Stimulated activated CD4-positive, alpha-beta T cell treated with anti-CD3 and anti-CD28 coated beads, Interleukin-4, amount 100 ng/mL, for 1 hour (primary cell): ENCODE measurements around the gene BID.

ENCODE experiments used
- DNase-seq: peaks from one replicate; pipeline ENCODE4 v3.0.0-alpha.2; 2020

The BID gene

DNA sequence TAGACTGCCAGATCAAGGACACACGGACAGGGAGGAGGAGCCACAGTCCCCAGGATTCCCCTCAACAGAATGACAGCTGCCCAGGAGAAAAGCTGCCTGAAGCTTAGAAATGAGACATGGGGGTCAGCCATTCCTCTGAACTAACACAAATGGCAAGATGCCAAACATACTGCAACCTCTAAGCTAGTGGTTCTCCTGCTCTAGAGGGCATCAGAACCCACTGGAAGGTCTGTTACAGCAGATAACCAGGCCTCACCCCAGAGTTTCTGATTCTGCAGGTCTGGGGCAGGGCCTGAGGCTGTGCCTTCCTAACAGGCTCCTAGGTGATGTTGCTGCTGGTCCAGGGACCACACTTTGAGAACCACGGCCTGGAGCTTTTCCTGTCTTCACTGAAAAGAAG is 28.6 kb upstream of the BID start:
- no peak for DNase-seq

DNA sequence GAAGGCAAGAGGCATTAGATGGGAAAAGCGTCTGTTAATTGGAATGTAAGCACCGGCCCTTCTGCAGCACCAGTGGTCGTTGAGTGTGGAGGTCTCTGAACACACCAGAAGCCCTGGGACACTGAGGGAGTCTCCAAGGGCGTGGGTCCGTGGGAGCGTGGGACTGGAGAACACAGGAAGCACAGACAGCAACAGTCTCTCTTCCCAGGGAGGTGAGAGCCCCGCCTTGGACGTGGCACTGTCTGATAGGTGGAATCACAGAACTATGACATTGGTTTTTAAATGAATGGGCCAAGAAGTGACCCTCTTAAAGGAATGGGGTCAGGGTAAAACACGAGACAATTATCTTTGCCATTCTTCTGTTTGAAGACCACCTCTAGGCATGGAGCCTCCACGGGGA is 28.1 kb upstream of the BID start:
- DNase-seq, result no peak

DNA sequence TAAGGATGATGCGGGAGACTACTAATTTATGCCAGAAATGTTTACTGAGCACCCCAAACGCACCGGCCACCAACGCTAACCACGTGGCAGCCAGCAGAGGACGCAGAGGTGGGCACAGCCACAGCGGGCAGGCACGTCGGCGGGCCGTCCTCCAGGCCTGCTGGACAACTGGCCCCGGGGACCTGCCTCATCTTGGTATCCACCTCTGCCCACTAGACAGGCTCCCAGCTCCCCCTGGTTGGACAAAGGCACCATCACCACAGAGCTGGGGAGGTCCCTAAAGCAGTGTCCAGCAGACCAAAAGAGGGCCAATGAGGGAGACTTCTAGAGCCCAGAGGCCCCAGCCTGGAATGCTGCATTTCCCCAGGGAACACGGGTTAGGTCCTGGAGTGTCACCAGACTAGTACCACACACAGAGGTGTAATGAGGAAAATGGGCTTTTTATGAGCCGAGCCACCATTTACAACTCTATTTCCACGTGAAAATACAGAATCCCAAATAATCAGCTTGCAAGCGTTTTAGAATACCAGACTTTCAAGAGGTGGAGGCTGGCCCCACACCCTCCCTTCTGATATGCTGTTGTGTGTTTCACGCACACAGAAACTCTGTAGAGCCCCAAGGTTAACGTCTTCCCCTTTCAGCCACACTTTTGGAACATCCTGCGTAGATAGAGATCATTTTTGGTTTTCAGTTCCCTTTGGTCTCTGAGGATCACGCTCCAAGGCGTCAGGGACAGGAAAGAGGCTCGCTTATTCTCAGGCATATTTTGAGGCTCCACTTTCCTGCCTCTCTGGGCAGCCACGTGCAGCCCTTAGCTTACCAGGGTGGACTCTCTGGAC is 23.7 kb upstream of the BID start:
- DNase-seq, result no peak

- DNase-seq, result no peak
These were observed 22.4 kb upstream of the BID start for GRCh38 chr22:17796695-17797094.

GRCh38 chr22:17795661-17796548 is 21.6 kb upstream of the BID start:
- DNase-seq, result no peak

DNA sequence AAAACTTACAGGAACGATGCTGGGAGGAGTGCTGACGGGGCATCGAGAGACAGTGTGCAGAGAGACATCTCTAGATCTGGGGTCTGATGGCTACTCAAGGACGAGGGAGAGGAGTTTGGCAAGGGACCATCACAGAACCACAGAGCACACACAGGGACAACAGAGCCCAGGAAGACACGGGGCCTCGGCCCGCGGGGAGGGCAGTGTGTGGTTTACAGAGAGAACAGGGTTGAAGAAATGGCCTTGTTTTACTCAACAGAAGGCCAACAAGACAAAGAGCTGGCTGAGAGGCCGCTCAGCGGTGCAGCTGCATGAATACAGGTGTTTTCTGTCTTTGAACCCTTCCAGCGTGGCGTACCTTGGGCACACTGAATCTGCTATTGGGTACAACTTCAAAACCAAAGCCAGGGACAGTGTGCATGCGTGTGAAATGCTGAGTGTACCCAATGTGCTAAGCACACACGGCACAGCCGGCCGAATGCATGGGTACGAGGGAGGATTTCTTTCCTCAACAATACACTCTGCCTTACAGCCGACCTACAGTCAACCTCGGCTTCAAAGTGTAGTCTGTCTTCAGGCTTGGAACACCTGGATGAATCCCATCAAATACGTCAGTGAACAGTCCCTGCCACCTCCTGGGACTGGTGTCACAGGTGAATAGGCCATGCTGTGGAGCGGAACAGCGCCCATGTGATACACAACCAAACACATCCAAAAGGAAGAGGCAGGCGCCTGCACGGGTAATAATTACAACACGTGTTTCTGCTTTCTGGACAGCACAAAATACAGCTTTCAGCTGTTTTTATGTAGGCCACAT is 20.7 kb upstream of the BID start:
- no peak for DNase-seq

DNA sequence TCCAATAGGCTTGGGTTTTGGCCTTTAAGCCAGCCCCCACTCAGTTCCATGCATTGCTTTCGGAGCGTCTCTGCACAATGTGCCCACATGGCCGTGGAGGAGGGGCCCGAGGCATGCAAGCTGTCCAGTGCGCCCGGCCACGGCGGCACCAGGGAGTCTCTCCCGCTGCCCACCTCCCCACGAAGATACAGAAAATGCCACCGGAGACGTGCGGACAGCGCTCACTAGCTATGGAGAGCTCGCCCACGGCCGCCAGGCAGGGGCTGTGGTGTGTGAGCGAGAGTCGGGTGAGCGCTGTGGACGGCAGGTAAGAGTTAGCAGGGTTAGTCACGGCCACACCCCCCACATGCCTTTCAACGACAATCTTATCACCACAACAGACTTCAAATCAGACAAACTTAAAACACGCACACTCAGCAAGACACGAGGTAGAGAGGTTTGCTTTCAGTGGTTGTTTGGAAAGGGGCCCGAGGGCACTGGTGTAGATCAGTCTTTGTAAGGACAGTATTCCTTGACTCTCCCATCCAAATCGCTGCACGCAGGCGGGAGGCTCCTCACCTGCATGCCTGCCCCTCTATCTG is 18.7 kb upstream of the BID start:
- no peak for DNase-seq

- no peak for DNase-seq
These were observed 18.0 kb upstream of the BID start for GRCh38 chr22:17792299-17792698.

DNA sequence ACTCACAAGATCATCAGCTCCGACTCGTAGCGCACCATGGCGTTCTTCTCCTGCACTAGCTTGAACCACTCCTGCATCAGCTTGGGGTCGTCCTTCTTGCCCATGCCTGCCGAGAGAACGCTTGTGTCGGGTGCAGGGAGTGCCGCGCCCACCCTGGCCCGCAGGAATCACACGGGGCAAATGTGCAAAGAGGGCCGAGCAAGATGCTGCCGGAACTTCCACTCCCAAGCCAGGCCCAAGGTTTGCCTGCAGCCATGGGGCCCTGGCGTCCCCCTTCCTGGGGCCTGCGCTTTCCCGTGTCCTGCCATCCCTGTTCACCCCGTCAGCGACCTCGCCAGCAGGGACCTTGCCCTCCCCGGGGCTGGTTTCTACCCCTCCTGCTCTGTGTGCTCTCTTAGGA is 16.9 kb upstream of the BID start:
- no peak for DNase-seq

GRCh38 chr22:17789379-17790200 is 15.3 kb upstream of the BID start:
- no peak for DNase-seq

- DNase-seq, result no peak
These were observed 14.5 kb upstream of the BID start for GRCh38 chr22:17788528-17789378.

GRCh38 chr22:17787716-17788330 is 13.6 kb upstream of the BID start:
- no peak for DNase-seq

- DNase-seq, result no peak
These were observed 13.0 kb upstream of the BID start for GRCh38 chr22:17787241-17787640.

- no peak for DNase-seq
These were observed 12.3 kb upstream of the BID start for GRCh38 chr22:17786435-17787161.

DNA sequence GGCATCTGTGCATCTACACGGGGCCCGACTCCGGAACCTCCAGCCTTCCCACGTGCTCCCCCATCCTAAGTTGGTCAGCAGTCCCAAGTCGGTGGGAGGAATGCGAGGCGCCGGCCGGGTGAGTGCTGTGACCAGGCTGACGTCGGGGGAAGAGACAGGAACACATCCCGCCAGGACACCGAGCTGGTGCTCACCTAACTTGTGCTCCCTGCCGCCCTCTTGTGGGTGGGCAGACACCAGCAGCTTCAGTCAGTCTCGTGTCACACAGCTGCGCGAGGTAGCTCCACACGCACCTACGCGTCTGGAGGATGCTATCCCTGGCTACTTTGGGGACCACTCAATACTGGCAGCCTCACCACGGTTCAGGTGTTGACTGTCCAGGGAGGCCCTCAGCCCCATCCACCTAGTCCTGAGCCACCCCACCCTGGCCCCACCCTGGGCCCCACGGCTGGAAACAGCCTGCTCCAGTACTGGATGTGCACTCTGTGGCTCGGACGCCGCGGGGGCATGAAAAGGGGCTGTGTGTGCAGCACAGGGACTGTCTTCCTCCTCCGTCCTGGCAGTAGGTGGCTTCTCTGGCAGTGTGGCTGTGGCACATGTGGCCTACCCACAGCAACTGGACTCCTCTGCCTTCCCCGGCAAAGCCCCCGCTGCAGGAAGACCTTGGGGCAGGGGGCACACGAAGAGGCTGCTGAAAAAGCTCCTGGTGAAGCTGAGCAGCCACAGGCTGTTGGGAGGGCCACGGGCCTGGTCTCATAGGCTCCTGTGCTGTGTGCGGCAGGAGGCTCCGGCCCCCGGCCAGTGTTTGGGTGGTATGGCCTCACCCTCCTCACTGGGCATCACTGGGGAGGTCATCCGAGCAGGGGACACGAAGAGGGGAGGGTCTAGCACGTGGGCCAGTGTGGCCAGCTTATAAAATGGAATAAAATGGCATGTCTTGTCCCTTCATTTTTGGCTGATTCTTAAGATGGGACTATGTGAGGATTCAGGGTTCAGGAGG is 11.2 kb upstream of the BID start:
- DNase-seq, result peak; percentile 76

DNA sequence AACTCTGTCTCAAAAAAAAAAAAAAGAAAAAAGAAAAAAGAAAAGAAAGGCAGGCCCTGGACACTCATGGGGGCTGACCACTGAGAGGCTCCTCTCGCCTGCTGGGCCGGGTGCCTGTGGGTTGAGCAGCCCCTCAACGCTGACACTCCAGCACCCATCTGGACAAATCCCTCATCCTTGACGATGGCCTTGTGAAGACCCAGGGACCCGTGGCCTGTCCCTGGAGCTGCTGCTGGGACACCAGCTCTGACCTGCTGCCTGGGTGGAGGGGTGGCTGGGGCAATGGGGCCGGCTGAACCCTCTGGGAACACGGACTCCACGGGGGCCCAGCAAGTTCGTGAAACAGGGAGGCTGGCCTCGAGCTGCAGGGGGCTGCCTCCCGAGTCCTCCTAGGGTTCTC is 10.5 kb upstream of the BID start:
- DNase-seq, result no peak

DNA sequence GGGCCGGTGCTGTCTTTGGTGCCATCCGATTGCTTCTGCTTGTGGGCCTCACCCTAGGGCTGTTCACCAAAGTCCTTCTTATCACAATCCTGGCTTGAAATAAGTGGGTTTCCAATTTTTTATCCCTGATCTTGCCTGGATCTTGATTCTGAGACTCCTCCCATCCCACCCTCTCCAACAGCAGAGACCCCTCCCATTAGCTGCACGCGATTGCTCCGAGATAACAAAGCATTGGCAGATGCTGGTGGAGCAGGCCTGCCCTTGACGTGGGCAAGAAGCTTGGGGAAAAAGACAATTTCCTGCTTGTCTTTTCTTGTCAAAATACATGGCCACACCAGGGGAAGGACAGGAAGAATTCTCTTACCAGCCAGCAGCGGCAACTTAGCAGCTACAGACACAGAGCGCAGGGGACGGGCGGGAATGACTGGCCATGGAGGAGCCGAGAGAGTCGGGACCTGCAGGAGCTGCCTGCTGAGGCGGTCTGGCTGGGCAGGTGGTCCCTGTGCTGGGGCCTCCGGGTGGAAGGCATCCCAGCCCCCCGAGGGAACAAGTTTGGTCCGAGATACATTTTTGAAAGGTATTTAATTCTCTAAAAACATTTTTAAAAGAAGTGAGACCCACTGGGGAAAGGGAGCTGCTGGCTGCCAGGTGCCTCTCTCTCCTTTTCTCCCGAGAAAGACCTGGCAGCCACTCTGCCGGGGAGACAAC is 9.7 kb upstream of the BID start:
- no peak for DNase-seq

- DNase-seq, result no peak
These were observed 9.0 kb upstream of the BID start for GRCh38 chr22:17783312-17783711.
